Activated CD4-positive, alpha-beta T cell treated with anti-CD3 and anti-CD28 coated beads, Interleukin-2, amount 50 U/mL, for 48 hours (primary cell): ENCODE data around the gene FBXW5.

Experiments used
- DNase-seq, 2 experiments: peaks; one replicate each; pipeline ENCODE4 v3.0.0-alpha.2; 2020

Gene FBXW5

DNA sequence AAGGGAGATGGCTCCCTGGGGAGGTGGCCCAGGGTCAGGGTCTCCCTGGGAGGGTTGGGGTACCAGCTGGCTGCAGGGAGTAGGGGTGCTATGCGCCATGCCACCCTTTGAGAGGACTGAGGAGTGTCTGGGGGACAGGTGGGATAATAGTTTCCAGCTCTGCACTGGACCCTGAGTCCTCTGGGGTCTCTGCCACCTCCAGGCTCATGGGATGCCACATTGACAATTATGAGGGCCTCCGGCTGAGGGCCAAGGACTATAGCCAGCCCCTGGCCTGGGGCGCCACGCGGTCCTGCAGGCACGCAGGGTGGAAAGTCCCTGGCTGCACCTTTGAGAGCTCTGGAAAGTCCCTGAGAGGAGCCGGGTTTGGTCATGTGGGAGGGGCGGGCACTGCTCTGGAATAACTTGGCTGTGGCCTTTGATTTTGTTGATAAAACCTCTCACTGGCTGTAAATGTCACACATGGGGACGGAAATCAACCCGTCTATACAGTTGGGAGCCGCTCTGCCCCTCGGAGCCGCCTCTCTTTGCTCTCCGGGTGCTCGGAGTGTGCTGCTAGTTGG is 42.2 kb downstream of the FBXW5 start:
- peak; percentile 89 to 93 for DNase-seq

DNA sequence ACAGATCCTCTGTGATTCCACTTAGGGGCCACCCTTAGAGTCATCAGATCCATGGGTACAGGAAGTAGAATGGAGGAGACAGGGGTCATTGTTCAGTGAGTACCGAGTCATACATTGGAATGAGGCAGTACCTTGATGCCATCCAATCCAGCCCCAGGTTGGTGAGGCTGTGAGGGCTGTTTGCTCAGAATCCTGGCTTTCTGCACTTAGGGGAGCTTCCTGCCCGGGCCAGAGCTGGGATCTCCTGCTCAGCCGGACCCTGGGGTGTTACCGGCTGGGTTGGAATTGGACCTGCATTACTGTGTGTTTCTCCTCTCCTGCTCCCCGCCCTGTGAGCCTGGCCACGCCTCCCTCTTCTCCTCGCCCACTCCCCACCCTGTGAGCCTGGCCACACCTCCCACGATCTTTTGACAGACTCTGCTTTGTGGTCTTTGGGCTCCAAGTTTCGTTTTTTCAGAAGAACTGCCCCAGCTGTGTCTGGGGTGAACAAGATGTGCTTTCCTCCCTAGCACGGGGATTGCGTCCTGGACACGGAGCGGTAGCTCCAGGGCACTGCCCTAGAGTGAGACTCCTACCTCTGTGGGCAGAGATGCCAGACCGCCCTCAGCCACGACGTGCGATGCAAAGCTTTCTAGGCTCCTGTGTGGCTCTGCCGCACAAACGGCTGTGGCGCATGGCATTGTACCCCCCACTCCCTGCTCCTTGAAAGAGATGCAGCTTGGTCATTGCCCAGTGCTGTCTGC is 42.9 kb downstream of the FBXW5 start:
- DNase-seq, result peak; percentile 82 to 87

DNA sequence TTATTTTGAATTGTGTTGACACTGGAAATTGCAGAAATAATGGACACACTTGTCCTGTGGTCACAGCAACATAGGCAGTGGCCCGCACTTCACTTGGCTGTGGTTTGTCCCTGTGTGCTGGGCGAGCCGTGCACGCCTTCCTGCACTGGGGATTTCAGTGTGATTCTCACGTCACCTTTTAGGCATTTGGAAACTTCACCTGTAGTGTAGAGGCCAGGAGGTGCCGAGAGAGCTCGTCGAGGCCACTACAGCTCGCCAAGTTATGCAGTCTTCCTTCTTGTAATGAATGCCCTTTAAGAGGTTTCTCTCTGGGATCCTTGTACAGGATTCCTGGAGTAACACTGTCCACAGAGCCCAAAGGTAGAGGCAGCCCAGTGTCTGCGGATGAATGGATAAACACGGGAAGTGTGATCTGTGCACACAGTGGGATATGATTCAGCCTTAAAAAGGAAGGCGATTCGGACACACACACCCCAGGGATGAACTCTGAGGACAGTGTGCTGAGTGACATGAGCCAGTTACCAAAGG is 43.5 kb downstream of the FBXW5 start:
- DNase-seq, result no peak

DNA sequence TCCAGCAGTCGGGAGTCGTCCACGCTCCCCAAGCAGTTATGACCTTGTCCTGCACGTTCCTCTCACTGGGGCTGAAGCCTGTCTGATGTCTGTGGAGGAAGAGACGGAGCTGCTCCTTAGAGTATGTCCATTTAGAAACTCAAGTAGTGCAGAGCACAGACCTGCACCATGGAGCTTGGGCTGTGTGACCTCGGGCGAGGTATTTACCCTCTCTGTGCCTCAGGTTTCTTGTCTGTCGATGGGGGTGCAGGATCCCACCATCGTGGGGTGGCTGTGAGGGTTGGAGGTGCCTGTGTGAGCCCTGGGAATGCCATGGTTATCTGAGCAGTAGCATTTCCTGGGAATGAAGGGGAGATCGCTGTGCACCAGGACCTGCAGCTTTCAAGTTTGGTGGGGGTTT is 44.0 kb downstream of the FBXW5 start:
- DNase-seq, result no peak

DNA sequence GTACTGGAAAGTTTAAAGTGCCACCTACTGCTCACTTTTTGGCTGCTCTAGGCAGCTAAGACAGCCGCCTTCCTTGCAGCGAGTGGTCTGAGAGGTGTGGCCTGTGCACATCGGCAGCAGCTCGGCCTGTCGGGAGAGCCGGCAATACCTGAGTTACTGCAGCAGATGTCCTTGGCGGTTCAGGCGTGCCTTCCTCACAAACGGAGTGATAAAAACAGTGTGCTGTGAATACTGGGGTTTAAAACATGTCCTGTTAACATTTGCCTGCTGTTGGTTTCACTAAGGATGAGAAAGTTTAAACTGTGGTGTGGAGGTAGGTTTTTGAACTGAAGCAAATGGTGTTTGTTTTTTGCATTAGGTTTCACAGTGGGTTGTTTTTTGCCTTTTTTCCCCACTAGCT is 45.3 kb downstream of the FBXW5 start:
- no peak for DNase-seq

DNA sequence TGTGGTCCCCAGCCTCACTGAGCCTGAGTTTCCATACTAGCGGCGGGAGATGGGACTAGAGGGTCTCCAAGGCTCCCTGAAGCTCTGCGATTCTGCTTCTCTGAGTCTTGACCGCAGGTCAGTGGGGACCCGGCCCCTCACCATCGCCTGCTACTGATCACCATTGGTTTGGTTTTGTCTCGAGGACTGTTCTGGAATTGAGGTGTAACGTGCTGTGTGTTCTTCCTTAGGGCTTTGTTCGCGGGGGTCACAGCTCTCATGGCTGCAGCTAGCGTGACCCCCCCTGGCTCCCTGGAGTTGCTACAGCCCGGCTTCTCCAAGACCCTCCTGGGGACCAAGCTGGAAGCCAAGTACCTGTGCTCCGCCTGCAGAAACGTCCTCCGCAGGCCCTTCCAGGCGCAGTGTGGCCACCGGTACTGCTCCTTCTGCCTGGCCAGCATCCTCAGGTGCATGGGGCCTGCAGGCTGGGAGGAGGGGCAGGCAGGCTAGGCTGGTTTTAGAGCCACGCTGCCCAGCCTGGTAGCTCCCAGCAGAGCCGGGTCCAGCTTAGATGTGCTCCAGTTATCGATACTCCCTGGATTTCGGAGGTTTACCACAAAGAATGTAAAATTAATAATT is 45.9 kb downstream of the FBXW5 start:
- no peak for DNase-seq

DNA sequence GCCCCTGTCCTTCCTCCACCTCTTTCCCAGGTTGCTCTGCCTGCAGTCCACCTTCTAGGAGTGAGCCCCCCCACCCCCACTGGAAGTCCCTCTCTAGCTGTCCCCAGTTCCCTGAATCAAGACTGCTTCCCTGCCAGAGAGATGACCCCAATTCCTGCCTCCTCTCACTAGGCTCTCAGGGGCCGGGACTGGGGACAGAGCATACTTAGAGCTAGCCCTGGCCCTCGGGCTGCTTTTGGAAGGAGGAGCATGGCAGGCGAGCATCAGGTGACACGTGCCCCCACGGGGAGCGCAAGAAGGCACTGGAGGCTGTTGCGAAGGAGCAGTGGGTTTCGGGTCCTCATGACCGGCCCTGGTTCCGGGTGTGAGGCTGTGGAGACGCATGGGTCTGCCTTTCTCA is 48.5 kb downstream of the FBXW5 start:
- no peak for DNase-seq

DNA sequence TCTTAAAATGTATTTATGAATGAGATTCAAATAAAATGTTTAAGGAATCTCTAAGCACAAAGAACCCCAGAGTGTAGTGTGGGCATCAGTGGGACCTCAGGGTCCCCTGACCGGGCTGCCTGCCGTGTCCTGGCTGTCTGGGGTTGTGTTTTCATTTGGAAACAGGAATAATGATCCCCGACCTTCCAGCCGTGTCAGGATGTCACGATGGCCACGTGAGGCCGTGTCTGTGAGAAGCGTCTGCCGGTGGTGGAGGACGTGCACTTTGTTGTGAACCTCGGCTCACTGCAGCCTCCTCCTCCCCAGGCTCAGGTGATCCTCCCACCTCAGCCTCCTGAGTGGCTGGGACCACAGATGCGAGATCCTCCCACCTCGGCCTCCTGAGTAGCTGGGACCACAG is 53.9 kb downstream of the FBXW5 start:
- no peak for DNase-seq
